Central memory CD4-positive, alpha-beta T cell (primary cell): ENCODE measurements around the gene METTL24.

Experiments
- DNase-seq: peaks from one replicate; pipeline ENCODE4 v3.0.0; 2022

The METTL24 gene

GRCh38 chr6:110334423-110335180, 23.5 kb downstream of the METTL24 start:
- no peak for DNase-seq

- DNase-seq = no peak
Observed at GRCh38 chr6:110332281-110332680, 25.9 kb downstream of the METTL24 start.

- no peak for DNase-seq
Observed at GRCh38 chr6:110331816-110332215, 26.3 kb downstream of the METTL24 start.

GRCh38 chr6:110331390-110331789, 26.8 kb downstream of the METTL24 start:
- no peak for DNase-seq

GRCh38 chr6:110329714-110330436, 28.3 kb downstream of the METTL24 start:
- no peak for DNase-seq

GRCh38 chr6:110329348-110329713, 28.8 kb downstream of the METTL24 start:
- DNase-seq = no peak

- no peak for DNase-seq
Observed at GRCh38 chr6:110328259-110328658, 29.9 kb downstream of the METTL24 start.

GRCh38 chr6:110327391-110327790, 30.8 kb downstream of the METTL24 start:
- no peak for DNase-seq

- DNase-seq = no peak
Observed at GRCh38 chr6:110326609-110327008, 31.5 kb downstream of the METTL24 start.

- DNase-seq = no peak
Observed at GRCh38 chr6:110326057-110326456, 32.1 kb downstream of the METTL24 start.

- DNase-seq = no peak
Observed at GRCh38 chr6:110325197-110325596, 33.0 kb downstream of the METTL24 start.

- no peak for DNase-seq
Observed at GRCh38 chr6:110324548-110324947, 33.6 kb downstream of the METTL24 start.

GRCh38 chr6:110323258-110323657, 34.9 kb downstream of the METTL24 start:
- DNase-seq = no peak

- DNase-seq = no peak
Observed at GRCh38 chr6:110322874-110323242, 35.3 kb downstream of the METTL24 start.

GRCh38 chr6:110322151-110322873, 35.8 kb downstream of the METTL24 start:
- DNase-seq = no peak

GRCh38 chr6:110320307-110320706, 37.8 kb downstream of the METTL24 start:
- no peak for DNase-seq

- no peak for DNase-seq
Observed at GRCh38 chr6:110319843-110320242, 38.3 kb downstream of the METTL24 start.

GRCh38 chr6:110319381-110319780, 38.8 kb downstream of the METTL24 start:
- no peak for DNase-seq

GRCh38 chr6:110318971-110319370, 39.2 kb downstream of the METTL24 start:
- no peak for DNase-seq

GRCh38 chr6:110317646-110318045, 40.5 kb downstream of the METTL24 start:
- DNase-seq = no peak

GRCh38 chr6:110317189-110317588, 41.0 kb downstream of the METTL24 start:
- DNase-seq = no peak

- DNase-seq = no peak
Observed at GRCh38 chr6:110315869-110316398, 42.2 kb downstream of the METTL24 start.

- DNase-seq = no peak
Observed at GRCh38 chr6:110315207-110315868, 42.8 kb downstream of the METTL24 start.
